HG03045 (cell line): Measurements from ENCODE around the gene ARHGAP45.

Source experiments
- ATAC-seq: cut with Tn5 transposase; IDR thresholded peaks from one replicate; pipeline ENCODE4 v1.9.1; 2021; ENCODE audit warnings: mild to moderate bottlenecking, moderate library complexity; ENCODE audit not compliant: unreplicated experiment

Gene ARHGAP45

DNA sequence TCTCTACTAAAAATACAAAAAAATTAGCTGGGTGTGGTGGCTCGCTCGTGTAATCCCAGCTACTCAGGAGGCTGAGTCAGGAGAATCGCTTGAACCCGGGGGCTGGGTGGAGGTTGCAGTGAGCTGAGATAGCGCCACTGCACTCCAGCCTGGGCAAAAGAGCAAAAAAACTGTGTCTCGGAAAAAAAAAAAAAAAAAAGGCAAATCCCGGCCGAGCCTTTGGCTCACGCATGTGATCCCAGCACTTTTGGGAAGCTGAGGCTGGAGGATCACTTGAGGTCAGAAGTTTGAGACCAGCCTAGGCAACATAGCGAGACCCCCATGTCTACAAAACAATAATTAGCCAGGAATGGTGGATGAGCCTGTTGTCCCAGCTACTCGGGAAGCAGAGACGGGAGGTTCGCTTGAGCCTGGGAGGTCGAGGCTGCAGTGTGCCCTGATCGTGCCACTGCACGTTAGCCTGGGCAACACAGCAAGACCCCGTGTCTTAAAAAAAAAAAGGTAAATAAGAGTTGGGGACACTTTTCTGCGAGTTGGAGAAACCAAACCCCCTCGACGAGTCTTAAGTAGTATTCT, 36.3 kb downstream of the ARHGAP45 start:
- ATAC-seq = peak; percentile 0

- ATAC-seq = peak; percentile 70
Measured at GRCh38 chr19:1103708-1104310, 36.8 kb downstream of the ARHGAP45 start, which contains the start of gene GPX4. TSS of gene GPX4 (plus strand) at chr19:1103994. CDS start at chr19:1104044, 50 bp downstream.

DNA sequence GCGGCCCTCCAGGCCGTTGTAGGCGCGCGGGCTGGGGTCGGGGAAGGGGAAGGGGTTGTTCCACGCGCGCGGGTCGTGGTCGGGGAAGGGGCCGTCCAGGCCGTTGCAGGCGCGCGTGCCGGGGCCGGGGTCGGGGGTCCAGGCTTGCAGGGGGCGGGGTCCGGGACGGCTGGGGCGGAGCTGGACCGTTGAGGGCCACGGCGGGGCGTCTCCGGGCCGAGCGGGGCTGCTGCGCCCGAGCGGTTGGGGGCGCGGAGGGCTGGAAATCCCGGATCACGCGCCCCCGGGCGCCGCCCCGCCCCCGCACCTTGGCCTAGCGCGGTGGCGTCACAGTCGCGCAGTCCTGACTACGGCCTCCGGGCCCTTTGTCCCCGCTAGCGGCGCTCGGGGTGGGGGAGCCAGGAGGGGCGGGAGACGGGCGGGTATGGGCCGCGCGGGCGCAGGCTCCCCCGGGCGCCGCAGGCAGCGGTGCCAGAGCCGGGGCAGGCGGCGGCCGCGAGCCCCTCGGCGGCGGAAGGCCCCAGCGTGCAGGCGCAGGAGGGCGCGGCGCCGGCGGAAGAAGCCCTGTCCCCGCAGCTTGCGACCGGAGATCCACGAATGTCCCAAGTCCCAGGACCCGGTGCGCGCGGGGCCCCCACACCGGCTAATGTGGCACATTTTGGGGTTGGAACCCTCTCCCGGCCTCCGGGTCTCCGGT, 37.5 kb downstream of the ARHGAP45 start:
- peak; percentile 33 for ATAC-seq

DNA sequence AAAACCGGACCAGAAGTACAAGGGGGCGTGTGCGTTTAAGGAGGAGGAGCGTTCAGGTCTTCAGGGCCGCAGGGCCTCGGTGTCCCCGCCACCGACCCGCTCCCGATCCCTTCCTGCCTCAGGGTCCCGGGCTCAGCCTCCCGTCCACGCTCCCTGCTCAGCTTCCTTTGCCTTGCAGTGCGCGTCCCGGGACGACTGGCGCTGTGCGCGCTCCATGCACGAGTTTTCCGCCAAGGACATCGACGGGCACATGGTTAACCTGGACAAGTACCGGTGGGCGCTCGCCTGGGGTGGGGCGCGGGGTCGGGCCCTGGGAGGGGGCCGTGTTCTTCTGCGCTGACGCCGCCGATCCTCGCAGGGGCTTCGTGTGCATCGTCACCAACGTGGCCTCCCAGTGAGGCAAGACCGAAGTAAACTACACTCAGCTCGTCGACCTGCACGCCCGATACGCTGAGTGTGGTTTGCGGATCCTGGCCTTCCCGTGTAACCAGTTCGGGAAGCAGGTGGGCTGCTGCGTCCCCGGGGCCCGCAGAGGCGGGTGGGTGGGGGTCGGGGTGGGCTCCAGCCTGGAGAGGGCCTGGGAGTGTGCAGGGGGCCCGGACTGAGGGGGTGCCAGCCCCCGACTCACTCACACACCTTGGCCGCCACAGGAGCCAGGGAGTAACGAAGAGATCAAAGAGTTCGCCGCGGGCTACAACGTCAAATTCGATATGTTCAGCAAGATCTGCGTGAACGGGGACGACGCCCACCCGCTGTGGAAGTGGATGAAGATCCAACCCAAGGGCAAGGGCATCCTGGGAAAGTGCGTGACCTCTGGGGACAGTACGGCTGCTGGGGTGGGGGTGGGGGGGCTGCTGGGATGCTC, 38.3 kb downstream of the ARHGAP45 start:
- ATAC-seq = no peak

DNA sequence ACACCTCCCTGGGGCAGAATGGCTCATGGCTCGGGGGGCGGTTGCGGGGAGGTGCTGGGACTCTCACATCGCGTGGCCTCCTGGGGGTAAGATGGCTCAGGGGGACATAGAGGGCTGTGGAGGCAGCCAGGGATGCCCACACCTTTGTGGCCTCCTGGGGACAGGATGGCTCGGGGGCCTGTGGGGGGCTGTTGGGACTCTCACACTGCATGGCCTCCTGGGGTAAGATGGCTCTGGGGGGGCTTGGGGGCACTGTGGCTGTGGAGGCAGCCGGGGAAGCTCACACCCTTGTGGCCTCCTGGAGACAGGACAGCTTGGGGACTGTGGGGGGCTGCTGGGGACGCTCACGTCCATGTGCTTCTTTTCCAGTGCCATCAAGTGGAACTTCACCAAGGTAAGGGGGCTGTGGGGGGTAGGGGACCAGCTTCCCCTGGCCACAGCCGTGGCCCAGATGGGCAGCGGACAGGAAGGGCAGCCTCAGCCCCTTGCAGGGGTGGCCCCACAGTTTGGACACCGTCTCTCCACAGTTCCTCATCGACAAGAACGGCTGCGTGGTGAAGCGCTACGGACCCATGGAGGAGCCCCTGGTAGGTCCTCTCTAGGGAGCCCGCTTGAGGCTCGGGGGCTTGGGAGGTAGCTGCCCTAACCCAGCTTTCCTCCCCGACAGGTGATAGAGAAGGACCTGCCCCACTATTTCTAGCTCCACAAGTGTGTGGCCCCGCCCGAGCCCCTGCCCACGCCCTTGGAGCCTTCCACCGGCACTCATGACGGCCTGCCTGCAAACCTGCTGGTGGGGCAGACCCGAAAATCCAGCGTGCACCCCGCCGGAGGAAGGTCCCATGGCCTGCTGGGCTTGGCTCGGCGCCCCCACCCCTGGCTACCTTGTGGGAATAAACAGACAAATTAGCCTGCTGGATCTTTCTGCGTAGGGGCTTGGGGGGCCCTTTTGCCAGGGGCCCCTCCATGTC, 39.2 kb downstream of the ARHGAP45 start:
- no peak for ATAC-seq

GRCh38 chr19:1106841-1107660, 40.1 kb downstream of the ARHGAP45 start:
- ATAC-seq = no peak

GRCh38 chr19:1107661-1108261, 40.8 kb downstream of the ARHGAP45 start:
- ATAC-seq = no peak

DNA sequence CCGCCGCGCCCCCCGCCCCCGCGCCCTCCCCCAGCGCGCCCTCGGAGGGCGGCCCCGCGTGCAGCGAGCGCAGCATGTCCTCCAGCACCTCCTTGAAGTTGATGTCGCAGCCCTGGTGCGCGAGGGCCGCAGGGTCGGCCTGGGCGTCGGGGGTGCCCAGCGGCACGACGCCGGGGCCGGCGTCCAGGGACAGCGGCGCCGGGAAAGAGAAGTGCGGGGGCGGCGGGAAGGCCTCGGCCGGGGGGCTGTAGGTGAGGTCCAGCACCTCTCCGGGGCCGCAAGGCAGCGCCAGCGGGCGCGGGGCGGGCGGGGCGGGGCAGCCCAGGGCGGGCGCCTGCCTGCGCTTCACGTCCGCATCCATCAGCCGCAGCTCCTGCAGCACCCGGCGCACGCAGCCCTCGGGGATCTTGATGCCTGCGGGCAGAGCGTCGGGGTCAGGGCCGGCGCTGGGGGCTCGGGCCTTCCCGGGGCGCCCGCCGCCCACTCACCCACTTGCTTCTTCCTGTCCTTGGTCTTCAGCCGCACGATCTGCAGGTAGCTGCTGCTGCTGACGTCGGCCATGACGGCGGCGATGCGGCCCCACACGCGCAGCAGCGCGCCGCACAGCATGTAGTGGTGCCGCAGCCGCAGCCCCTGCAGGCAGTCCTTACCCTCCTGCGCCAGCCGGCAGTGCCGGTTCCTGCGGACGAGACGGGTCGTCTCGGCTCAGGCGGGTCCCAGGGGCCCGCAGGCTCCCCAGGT, 41.5 kb downstream of the ARHGAP45 start:
- ATAC-seq = no peak

DNA sequence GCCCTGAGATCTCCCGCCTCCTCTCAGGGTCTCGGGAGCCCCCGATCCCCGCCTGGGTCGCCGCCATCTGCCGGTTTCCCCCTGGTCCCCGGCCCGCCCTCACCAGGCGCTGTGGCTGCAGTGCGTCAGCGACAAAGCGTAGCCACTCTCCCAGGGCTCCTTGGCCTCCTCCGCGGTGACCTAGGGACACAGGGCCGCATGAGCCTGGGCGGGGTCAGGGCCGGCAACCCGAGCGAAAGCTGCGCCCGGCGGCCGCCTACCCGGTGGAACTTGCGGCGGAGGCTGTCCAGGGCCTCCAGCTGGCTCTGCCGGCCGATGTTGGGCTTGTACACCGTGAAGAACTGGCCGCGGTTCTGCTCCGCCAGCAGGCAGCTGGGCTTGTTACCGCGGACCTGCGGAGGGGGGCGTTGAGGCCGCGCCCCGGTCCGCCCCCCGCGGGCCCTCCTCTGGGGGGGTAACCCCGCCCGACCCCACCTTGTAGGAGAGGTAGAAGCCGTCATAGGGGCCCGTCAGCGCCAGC, 42.1 kb downstream of the ARHGAP45 start:
- no peak for ATAC-seq

DNA sequence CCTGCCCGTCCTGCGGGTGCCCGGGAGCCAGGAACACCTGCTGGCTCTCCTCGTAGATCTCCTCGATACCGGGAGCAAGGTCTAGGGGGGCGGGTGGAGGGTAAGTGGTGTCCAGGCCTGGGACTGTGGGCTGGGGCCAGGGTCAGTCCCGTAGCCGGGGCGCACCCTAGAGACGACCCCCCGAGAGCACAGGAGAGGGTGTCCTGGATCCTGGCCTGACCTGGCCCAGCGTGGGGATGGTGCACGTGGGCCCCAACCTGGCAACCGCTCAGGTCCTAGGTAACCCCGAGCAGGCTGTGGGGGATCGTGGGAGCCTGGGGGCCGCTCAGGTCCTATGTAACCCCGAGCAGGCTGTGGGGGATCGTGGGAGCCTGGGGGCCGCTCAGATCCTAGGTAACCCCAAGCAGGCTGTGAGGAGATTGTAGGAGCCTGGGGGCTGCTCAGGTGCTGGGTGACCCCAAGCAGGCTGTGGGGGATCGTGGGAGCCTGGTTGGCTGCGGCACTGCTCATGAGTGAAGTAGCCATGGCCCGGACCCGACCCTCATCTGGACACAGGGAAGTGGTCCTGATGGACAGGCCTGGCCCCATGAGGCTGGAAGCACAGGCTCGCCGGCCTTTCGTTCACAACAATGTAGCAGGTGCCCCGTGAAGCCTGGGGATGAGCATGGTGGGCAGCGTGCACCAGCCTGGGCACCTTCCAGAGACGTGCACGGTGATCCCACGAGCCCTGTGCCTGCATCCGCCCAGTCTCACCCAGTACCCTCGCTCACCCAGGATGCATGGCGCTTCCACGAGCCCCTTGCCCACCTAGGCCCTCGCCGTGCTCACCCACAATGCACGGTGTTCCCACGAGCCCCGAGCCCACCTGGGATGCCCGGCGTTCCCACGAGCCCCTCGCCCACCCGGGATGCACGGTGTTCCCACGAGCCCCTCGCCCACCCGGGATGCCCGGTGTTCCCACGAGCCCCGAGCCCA, 43.0 kb downstream of the ARHGAP45 start:
- ATAC-seq = no peak

DNA sequence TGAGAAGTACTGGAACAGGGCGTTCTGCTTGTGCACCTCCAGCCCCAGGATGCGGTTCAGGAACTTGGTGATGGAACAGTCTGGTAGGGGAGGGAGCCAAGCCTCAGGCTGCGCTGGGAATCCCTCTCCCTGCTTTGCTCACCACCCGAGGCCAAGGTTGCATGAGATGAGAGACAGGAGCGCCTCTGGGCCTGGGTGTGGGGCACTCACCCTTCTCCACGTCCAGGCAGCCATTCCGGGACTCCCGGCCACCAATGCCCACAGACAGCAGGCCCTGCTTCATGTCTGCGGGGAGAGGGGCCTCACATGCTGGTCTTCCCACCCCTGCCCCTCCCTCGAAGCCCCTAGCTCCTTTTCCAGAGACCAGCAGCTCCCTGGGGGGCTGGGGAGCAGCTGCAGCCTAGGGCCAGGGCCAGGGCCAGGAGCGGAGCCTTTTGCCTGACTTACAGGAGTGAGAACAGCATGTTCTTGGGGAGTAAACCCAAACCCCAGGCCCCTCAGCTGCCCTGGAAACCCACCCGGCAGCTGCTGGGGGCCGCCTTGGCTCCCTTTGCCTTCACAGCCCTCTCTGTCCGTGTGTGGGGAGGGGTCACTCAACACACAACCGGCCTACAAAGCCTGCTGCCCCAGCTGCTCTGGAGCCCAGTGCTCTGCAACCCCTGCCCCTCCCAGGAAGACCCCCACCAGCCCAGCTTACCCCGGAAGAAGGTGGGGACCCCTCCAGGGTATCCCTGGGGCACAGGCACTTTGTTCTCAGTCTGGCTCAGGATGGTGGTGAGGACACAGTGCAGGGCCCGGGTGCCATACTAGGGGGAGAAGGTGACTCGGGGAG, 44.1 kb downstream of the ARHGAP45 start:
- no peak for ATAC-seq

GRCh38 chr19:1111641-1112267, 44.8 kb downstream of the ARHGAP45 start:
- no peak for ATAC-seq

GRCh38 chr19:1112268-1113029, 45.5 kb downstream of the ARHGAP45 start:
- ATAC-seq = no peak

DNA sequence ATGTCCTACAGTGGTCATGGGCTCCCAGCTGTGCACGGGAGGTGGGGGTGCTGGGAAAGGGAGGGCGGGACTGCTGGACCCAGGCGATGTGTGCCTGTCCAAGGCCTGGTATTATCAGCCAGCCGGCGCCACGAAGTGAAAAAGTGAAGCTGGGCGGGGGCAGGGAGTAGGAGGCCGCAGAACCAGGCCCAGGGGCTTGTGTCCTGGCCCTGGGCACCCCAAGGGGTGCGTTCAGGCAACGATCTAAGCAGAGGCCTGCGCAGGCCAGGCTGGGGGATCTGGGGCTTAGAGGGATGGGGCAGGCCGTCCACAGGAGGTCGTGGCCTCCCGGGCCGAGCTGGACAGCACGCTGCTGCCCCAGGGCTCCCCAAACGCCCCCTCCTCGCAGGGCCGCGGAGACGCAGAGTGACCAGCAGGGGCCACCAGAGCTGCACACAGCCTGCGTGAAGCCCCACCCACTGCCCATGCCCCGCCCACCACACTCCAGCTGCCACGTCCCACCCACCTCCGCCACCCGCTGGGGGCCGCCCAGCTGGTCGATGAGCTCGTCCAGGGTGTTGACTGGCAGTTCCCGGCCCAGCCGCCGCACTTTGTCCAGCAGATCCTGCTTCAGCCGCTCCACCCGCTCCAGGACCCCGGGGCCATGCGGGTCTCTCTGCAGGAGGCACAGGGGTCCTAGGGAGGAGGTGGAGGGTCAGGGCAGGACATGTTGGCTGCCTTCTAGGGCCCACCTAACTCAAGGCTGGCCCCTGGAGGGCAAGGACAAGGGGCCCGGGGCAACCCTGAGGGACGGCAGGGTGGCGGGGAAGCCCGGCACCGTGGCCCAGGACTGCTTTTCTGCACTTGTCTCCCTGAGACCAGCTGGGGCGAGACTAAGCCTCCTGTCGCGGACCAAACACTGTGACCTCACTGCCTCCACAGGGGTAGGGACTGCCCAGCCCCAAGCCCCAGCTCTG, 46.3 kb downstream of the ARHGAP45 start:
- no peak for ATAC-seq
